Caco-2 (cell line): Measurements from ENCODE around the gene RGS2. TPM values are rescaled to one million over a fixed set of nuclear protein-coding genes. Genes with fewer than 3 reads are reported as not detected.

Experiments
- BruUV-seq: library from RNA; stranded (reverse); fragments of 400-500 nt; replicated peaks from 2 replicates; lab custom pipeline; 2021; lab: Mats Ljungman, UMichigan
- CTCF ChIA-PET: fragments of 300-600 bp; sonication (Branson Sonifier 250); formaldehyde crosslinking; loops from one replicate; lab custom pipeline; 2022; ENCODE audit warnings: antibody characterized with exemption; lab: Charles Lee
- POLR2A ChIA-PET: fragments of 300-600 bp; sonication (Branson Sonifier 250); formaldehyde crosslinking; loops from one replicate; lab custom pipeline; 2022; ENCODE audit warnings: antibody characterized with exemption; lab: Charles Lee
- DNase-seq, 2 experiments: peaks; one replicate each; pipeline versions ENCODE4 v3.0.0 to v3.0.0-alpha.2; 2020 to 2022
- H3K27me3 ChIP-seq: replicated peaks from 2 replicates; pipeline ENCODE4 v1.6.0; 2011; ENCODE audit warnings: low read length; ENCODE audit not compliant: control insufficient read depth, insufficient read depth
- H3K36me3 ChIP-seq: 2 replicates; pipeline ENCODE4 v1.5.1; 2011; ENCODE audit warnings: low read length; ENCODE audit not compliant: control insufficient read depth, insufficient read depth
- H3K4me1 ChIP-seq: fragments of 250-450 bp; sonication (Bioruptor Pico); 2 replicates; pipeline ENCODE4 v1.5.1; 2020; ENCODE audit warnings: mild to moderate bottlenecking
- H3K4me3 ChIP-seq: 2 replicates; pipeline ENCODE4 v1.5.1; 2011; ENCODE audit warnings: low read depth, mild to moderate bottlenecking, control low read depth, low read length
- H3K9me3 ChIP-seq: fragments of 250-450 bp; sonication (Bioruptor Pico); 2 replicates; pipeline ENCODE4 v1.5.1; 2020; ENCODE audit warnings: mild to moderate bottlenecking, moderate library complexity
- H3K27ac Mint-ChIP-seq: one replicate; pipeline ENCODE4 v1.8.0; 2022; ENCODE audit warnings: mixed read lengths; ENCODE audit not compliant: unreplicated experiment
- H3K27me3 Mint-ChIP-seq: one replicate; pipeline ENCODE4 v1.8.0; 2022; ENCODE audit warnings: mixed read lengths; ENCODE audit not compliant: insufficient read depth, unreplicated experiment
- H3K36me3 Mint-ChIP-seq: one replicate; pipeline ENCODE4 v1.8.0; 2022; ENCODE audit warnings: mild to moderate bottlenecking, mixed read lengths; ENCODE audit not compliant: insufficient read depth, unreplicated experiment
- H3K4me1 Mint-ChIP-seq: one replicate; pipeline ENCODE4 v1.8.0; 2022; ENCODE audit warnings: low read depth, mixed read lengths; ENCODE audit not compliant: unreplicated experiment
- H3K4me3 Mint-ChIP-seq: one replicate; pipeline ENCODE4 v1.8.0; 2022; ENCODE audit warnings: mild to moderate bottlenecking, moderate library complexity, mixed read lengths; ENCODE audit not compliant: unreplicated experiment
- H3K9me3 Mint-ChIP-seq: one replicate; pipeline ENCODE4 v1.8.0; 2022; ENCODE audit warnings: mixed read lengths; ENCODE audit not compliant: unreplicated experiment
- CTCF ChIP-seq, 2 experiments: fragments of 200-600 bp in 1 of 2; IDR thresholded peaks; 1 replicate in 1 of 2; 2 replicates in 1 of 2; pipeline versions ENCODE4 v1.5.1 to v1.8.0; 2011 to 2022; ENCODE audit warnings: antibody characterized with exemption in 1 of 2, control low read depth in 1 of 2, inconsistent platforms in 1 of 2, low read depth in 1 of 2, low read length in 1 of 2, mild to moderate bottlenecking in 1 of 2, moderate library complexity in 1 of 2; ENCODE audit not compliant: insufficient read depth in 1 of 2, severe bottlenecking in 1 of 2, unreplicated experiment in 1 of 2
- intact Hi-C: fragments of 100-400 bp; cut with micrococcal nuclease; formaldehyde crosslinking; loops from one replicate; pipeline ENCODE4 v1.10.0; 2022; ENCODE audit not compliant: unreplicated experiment
- total RNA-seq: library from RNA; stranded (reverse); gene quantifications from 2 replicates; pipeline ENCODE4 v1.2.3, GENCODE V29; 2022

Gene RGS2
- total RNA-seq, 1 experiment from 2014 or later: 5.1 TPM

GRCh38 chr1:192803501-192803900 is 5.3 kb upstream of the RGS2 start:
- Histone ChIP-seq H3K36me3 (no peaks in the 10 kb centered on the region), H3K27me3 (no peaks in the 10 kb centered on the region), H3K9me3 (no peaks in the 10 kb centered on the region), H3K4me1 (no peaks in the 10 kb centered on the region), H3K4me3 (no peak overlapping the region)
- Mint-ChIP-seq H3K9me3 (no peaks in the 10 kb centered on the region), H3K27ac (no peak overlapping the region), H3K27me3 (no peaks in the 10 kb centered on the region), H3K4me1 (peaks cover 7% of the 10 kb centered on the region), H3K4me3 (no peak overlapping the region), H3K36me3 (peaks cover 7% of the 10 kb centered on the region)
- ChIA-PET CTCF (no interaction called here), POLR2A (no interaction called here)
- intact Hi-C loops: no loop called here
- DNase-seq: no peak
- BruUV-seq: no TSS peak
- no peak for TF ChIP-seq CTCF (IDR thresholded peaks at IDR 0.05; ENCODE audit: insufficient read depth in 1 of 2, low read depth in 1 of 2, low read length in 1 of 2, severe bottlenecking in 1 of 2, unreplicated experiment in 1 of 2)

DNA sequence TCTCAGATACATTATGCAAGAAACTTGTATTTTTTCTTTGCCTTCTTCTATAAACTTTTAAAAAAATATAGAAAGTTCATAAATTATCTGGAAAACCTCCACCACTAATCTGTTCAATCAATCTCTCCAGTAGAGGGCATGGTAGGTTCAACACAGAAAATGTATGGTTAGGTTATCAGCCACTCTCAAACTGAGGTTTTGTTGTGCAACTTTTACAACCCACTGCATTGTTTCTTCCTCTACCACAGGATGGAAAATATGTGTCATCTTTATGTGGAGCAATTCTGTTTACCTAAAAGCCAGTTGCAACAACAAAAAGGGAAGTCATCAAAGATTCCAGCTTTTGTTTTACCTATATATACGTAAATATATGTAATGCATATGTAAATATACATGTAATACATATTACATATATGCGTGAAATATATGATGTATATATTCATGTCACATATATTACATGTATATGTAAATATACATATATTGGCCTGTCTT is 3.0 kb upstream of the RGS2 start:
- H3K4me3 Mint-ChIP-seq: no peak overlapping the region
- no peaks in the 10 kb centered on the region for H3K27me3 ChIP-seq
- no TSS peak for BruUV-seq
- ChIA-PET CTCF (interaction anchor here (1.4 to 2.2 kb wide), 2 partner anchors 214 kb away, joined by 6 to 17 read pairs; no protein-coding TSS in a partner anchor), POLR2A (no interaction called here)
- no peaks in the 10 kb centered on the region for H3K9me3 ChIP-seq
- no peak overlapping the region for H3K27ac Mint-ChIP-seq
- peaks cover 14% of the 10 kb centered on the region for H3K36me3 Mint-ChIP-seq
- peaks cover 20% of the 10 kb centered on the region for H3K4me1 Mint-ChIP-seq
- peak; percentile 52 to 76 for DNase-seq
- H3K4me1 ChIP-seq: no peaks in the 10 kb centered on the region
- no peak overlapping the region for H3K4me3 ChIP-seq
- peak; percentile 66 to 70 for TF ChIP-seq CTCF (IDR thresholded peaks at IDR 0.05; ENCODE audit: insufficient read depth in 1 of 2, low read depth in 1 of 2, low read length in 1 of 2, severe bottlenecking in 1 of 2, unreplicated experiment in 1 of 2)
- H3K27me3 Mint-ChIP-seq: no peaks in the 10 kb centered on the region
- no peaks in the 10 kb centered on the region for H3K9me3 Mint-ChIP-seq
- H3K36me3 ChIP-seq: no peaks in the 10 kb centered on the region; the same call in 1 of the 2 replicates
- intact Hi-C loops: loop anchor here (1.0 to 5.0 kb wide), 5 partner anchors 104 to 334 kb away; partner anchors contain the start of gene CDC73

DNA sequence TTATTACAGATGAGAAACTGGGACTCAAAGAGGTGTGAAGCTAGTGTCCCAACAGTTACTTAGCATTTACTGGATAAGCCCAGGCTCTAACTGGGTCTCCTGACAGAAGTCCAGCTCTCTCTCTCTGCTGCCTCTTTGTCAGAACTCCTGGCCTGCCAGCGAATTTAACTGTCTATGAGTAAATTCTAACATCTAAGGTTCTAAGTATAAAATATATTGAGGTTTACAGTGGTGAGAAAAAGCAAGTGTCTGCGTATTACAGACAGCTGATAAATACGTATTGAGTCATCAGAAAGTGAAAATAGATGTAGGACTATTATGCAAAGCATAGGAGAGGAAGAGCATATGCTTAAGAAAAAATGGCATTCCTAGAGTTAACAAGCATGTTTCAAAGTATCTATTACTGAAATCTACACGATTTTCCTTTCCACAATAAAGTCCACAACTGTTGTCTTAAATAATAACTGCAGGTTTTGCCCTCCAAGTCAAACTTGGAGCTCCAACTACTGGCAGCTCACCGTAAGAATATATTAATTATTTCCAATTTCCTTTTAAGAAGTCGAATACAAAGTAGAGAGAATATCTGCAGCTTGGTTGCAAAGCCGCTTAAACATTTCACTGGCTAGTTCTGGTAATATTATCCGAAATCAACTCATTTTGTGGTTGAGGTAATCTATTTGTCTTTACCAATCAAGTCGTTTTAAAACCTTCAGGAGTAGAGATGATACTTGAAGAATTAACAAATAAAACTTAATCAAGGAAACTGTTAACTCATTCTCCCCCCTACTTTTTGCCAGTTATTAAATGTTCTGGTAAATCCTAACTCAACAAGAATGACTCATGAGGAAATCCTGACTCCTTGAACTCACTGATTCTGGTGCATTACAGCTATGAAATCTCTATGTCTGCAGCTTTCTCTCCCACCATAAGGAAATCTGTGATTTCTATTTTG is 1.4 kb upstream of the RGS2 start:
- Mint-ChIP-seq H3K27ac (peak overlapping the region; percentile 90), H3K9me3 (no peaks in the 10 kb centered on the region), H3K4me3 (peak overlapping the region; percentile 97), H3K4me1 (peaks cover 20% of the 10 kb centered on the region), H3K36me3 (peaks cover 14% of the 10 kb centered on the region), H3K27me3 (no peaks in the 10 kb centered on the region)
- no peak for DNase-seq
- peak overlapping the region; percentile 49 for H3K4me3 ChIP-seq
- no peaks in the 10 kb centered on the region for H3K27me3 ChIP-seq
- TF ChIP-seq CTCF (IDR thresholded peaks at IDR 0.05; ENCODE audit: insufficient read depth in 1 of 2, low read depth in 1 of 2, low read length in 1 of 2, severe bottlenecking in 1 of 2, unreplicated experiment in 1 of 2): no peak
- no peaks in the 10 kb centered on the region for H3K9me3 ChIP-seq
- ChIA-PET POLR2A (interaction anchor here (0.6 kb wide), 1 partner anchor 330 kb away, joined by 3 read pairs; no protein-coding TSS in a partner anchor), CTCF (interaction anchor here (0.5 to 2.2 kb wide), 5 partner anchors 20 to 212 kb away, joined by 3 to 17 read pairs (median 3); no protein-coding TSS in a partner anchor)
- intact Hi-C loops: loop anchor here (1.0 to 5.0 kb wide), 6 partner anchors 72 to 335 kb away; partner anchors contain the start of genes RO60 and UCHL5
- BruUV-seq: no TSS peak
- H3K4me1 ChIP-seq: no peaks in the 10 kb centered on the region
- no peaks in the 10 kb centered on the region; the same call in 1 of the 2 replicates for H3K36me3 ChIP-seq
